ENCODE data around the gene GAD1.

Gene GAD1

GRCh38 chr2:170831115-170831514, 14.4 kb downstream of the GAD1 start:
- TF ChIP-seq CTCF (IDR thresholded peaks at IDR 0.05; ENCODE audit: low read length) (no peak), EZH2phosphoT487 (IDR thresholded peaks at IDR 0.05; ENCODE audit: low read length) (no peak)
- no peak overlapping the region for H3K9ac ChIP-seq (ENCODE audit: low read length)
- no peak overlapping the region for H3K4me3 ChIP-seq (ENCODE audit: low read length)
- no peaks in the 10 kb centered on the region for H3K4me1 ChIP-seq (ENCODE audit: low read length)
- H3K9me3 ChIP-seq (replicated peaks; ENCODE audit: insufficient read depth, low read length): no peaks in the 10 kb centered on the region
- no peak overlapping the region for H3K4me2 ChIP-seq (ENCODE audit: low read depth, low read length)
- no peaks in the 10 kb centered on the region for H3K36me3 ChIP-seq (replicated peaks; ENCODE audit: insufficient read depth, low read length)
- no peaks in the 10 kb centered on the region for H3K9me2 ChIP-seq (replicated peaks; ENCODE audit: insufficient read depth, low read length)
- H3F3A ChIP-seq (ENCODE audit: insufficient read depth, low read length): no peaks in the 10 kb centered on the region
- H3K79me2 ChIP-seq (ENCODE audit: low read length): no peaks in the 10 kb centered on the region
- peaks cover 8% of the 10 kb centered on the region for H3K27me3 ChIP-seq (replicated peaks; ENCODE audit: insufficient read depth, low read length)
- H2AFZ ChIP-seq (ENCODE audit: low read length): no peak overlapping the region
- H4K20me1 ChIP-seq (ENCODE audit: insufficient read depth, low read length): no peaks in the 10 kb centered on the region
- DNase-seq: no peak
- no peak overlapping the region for H3K27ac ChIP-seq (ENCODE audit: low read length)

GRCh38 chr2:170836027-170836426, 19.3 kb downstream of the GAD1 start:
- no peak for DNase-seq

GRCh38 chr2:170840717-170841210, 24.1 kb downstream of the GAD1 start:
- no peak overlapping the region for H3K27ac ChIP-seq (ENCODE audit: low read length)
- H3K9ac ChIP-seq (ENCODE audit: low read length): no peak overlapping the region
- H2AFZ ChIP-seq (ENCODE audit: low read length): no peak overlapping the region
- no peaks in the 10 kb centered on the region for H3K9me3 ChIP-seq (replicated peaks; ENCODE audit: insufficient read depth, low read length)
- DNase-seq: no peak
- H3K4me1 ChIP-seq (ENCODE audit: low read length): peaks cover 8% of the 10 kb centered on the region
- H3F3A ChIP-seq (ENCODE audit: insufficient read depth, low read length): no peaks in the 10 kb centered on the region
- no peaks in the 10 kb centered on the region for H4K20me1 ChIP-seq (ENCODE audit: insufficient read depth, low read length)
- H3K36me3 ChIP-seq (replicated peaks; ENCODE audit: insufficient read depth, low read length): no peaks in the 10 kb centered on the region
- no peaks in the 10 kb centered on the region for H3K27me3 ChIP-seq (replicated peaks; ENCODE audit: insufficient read depth, low read length)
- no peak for TF ChIP-seq CTCF (IDR thresholded peaks at IDR 0.05; ENCODE audit: low read length)
- no peak for TF ChIP-seq EZH2 (optimal IDR thresholded peaks at IDR 0.05; ENCODE audit: low read depth, low read length)
- TF ChIP-seq EZH2phosphoT487 (IDR thresholded peaks at IDR 0.05; ENCODE audit: low read length): no peak
- H3K4me3 ChIP-seq (ENCODE audit: low read length): no peak overlapping the region
- H3K79me2 ChIP-seq (ENCODE audit: low read length): no peaks in the 10 kb centered on the region
- no peaks in the 10 kb centered on the region for H3K9me2 ChIP-seq (replicated peaks; ENCODE audit: insufficient read depth, low read length)
- no peak overlapping the region for H3K4me2 ChIP-seq (ENCODE audit: low read depth, low read length)

More at GRCh38 chr2:170836027-170836426, 19.3 kb downstream of the GAD1 start:
- TF ChIP-seq EZH2 (optimal IDR thresholded peaks at IDR 0.05; ENCODE audit: low read depth, low read length): no peak
- TF ChIP-seq CTCF (IDR thresholded peaks at IDR 0.05; ENCODE audit: low read length): no peak
- no peak for TF ChIP-seq EZH2phosphoT487 (IDR thresholded peaks at IDR 0.05; ENCODE audit: low read length)
- no peaks in the 10 kb centered on the region for H3K36me3 ChIP-seq (replicated peaks; ENCODE audit: insufficient read depth, low read length)
- H4K20me1 ChIP-seq (ENCODE audit: insufficient read depth, low read length): no peaks in the 10 kb centered on the region
- no peak overlapping the region for H3K4me2 ChIP-seq (ENCODE audit: low read depth, low read length)
- H3K9ac ChIP-seq (ENCODE audit: low read length): no peak overlapping the region
- no peaks in the 10 kb centered on the region for H3K4me1 ChIP-seq (ENCODE audit: low read length)
- H3K9me2 ChIP-seq (replicated peaks; ENCODE audit: insufficient read depth, low read length): no peaks in the 10 kb centered on the region
- no peaks in the 10 kb centered on the region for H3K9me3 ChIP-seq (replicated peaks; ENCODE audit: insufficient read depth, low read length)
- no peaks in the 10 kb centered on the region for H3K79me2 ChIP-seq (ENCODE audit: low read length)
- no peak overlapping the region for H3K27ac ChIP-seq (ENCODE audit: low read length)
- no peak overlapping the region for H3K4me3 ChIP-seq (ENCODE audit: low read length)
- H2AFZ ChIP-seq (ENCODE audit: low read length): no peak overlapping the region
- H3K27me3 ChIP-seq (replicated peaks; ENCODE audit: insufficient read depth, low read length): no peaks in the 10 kb centered on the region
- H3F3A ChIP-seq (ENCODE audit: insufficient read depth, low read length): no peaks in the 10 kb centered on the region

All from MM.1S (cell line).